Stomach (tissue), 4 donors: ENCODE data around the gene CNR2.

Experiments used
- CTCF ChIP-seq, 7 experiments: fragments of 450-650 bp in 4 of 7; fragments of 200-600 bp in 3 of 7; sonication (generic) in 3 of 7; IDR thresholded peaks; one replicate each; pipeline ENCODE4 v1.5.1; 2016 to 2019; ENCODE audit warnings: antibody characterized with exemption in 7 of 7, control low read depth in 2 of 7, mild to moderate bottlenecking in 1 of 7
- EP300 ChIP-seq: sonication (generic); formaldehyde crosslinking; IDR thresholded peaks from one replicate; pipeline ENCODE4 v1.6.1; 2017; ENCODE audit warnings: antibody characterized with exemption
- POLR2A ChIP-seq, 4 donors: fragments of 450-650 bp; IDR thresholded peaks; one replicate each; pipeline ENCODE4 v1.6.1; 2016; ENCODE audit warnings: antibody characterized with exemption in 4 of 4, control low read depth in 2 of 4, mild to moderate bottlenecking in 1 of 4, moderate library complexity in 1 of 4
- POLR2AphosphoS5 ChIP-seq, 3 donors: sonication (generic); formaldehyde crosslinking; IDR thresholded peaks; one replicate each; pipeline ENCODE4 v1.6.1; 2016; ENCODE audit warnings: antibody characterized with exemption in 3 of 3

DNA sequence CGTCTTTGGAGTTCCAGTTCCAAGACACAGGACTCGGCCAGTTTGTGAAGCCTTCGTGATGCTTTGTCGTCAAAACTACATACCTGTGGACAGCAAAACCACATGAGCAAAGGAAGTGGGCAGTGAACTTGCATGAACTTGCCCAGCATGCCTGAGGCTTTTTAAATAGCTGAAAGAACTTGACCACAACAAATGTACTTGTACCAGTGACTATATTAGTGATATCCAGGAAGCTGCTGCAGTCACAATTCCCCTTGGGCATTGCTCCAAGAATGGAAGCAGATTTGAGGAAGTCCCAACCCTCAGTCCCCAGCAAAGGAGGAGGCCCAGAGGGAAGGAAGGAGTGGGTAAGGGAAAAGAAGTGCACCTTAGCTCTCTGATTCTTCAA, 47.6 kb downstream of the CNR2 start:
- TF ChIP-seq CTCF (IDR thresholded peaks at IDR 0.05) (no peak), POLR2A (IDR thresholded peaks at IDR 0.05) (no peak), POLR2AphosphoS5 (IDR thresholded peaks at IDR 0.05) (no peak), EP300 (no peak)
